Vagina (tissue), 2 donors: ENCODE measurements around the gene ARMH1. TPM values are rescaled to one million over a fixed set of nuclear protein-coding genes. Genes with fewer than 3 reads are reported as not detected.

Source experiments
- DNase-seq, 2 donors: peaks; one replicate each; pipeline ENCODE4 v3.0.0-alpha.2; 2017; ENCODE audit errors: extremely low spot score in 2 of 2
- H3K27ac ChIP-seq: fragments of 200-600 bp; sonication (generic); one replicate; pipeline ENCODE4 v1.5.1; 2019
- H3K27me3 ChIP-seq: fragments of 200-600 bp; sonication (generic); one replicate; pipeline ENCODE4 v1.5.1; 2019
- H3K36me3 ChIP-seq, 2 donors: fragments of 200-600 bp; sonication (generic); one replicate each; pipeline ENCODE4 v1.5.1; 2017 to 2019
- H3K4me1 ChIP-seq: fragments of 200-600 bp; sonication (generic); one replicate; pipeline ENCODE4 v1.5.1; 2019
- H3K4me3 ChIP-seq, 2 donors: fragments of 200-600 bp; sonication (generic); 1 replicate in 1 of 2; 2 replicates in 1 of 2; pipeline ENCODE4 v1.5.1; 2016 to 2019
- H3K9me3 ChIP-seq: fragments of 200-600 bp; sonication (generic); one replicate; pipeline ENCODE4 v1.5.1; 2019
- CTCF ChIP-seq, 3 experiments: fragments of 450-650 bp in 2 of 3; fragments of 200-600 bp in 1 of 3; sonication (generic) in 1 of 3; IDR thresholded peaks; one replicate each; pipeline ENCODE4 v1.5.1; 2017 to 2019; ENCODE audit warnings: antibody characterized with exemption in 3 of 3, mild to moderate bottlenecking in 2 of 3, moderate library complexity in 2 of 3
- POLR2A ChIP-seq, 2 donors: fragments of 450-650 bp; IDR thresholded peaks; one replicate each; pipeline ENCODE4 v1.6.1; 2017; ENCODE audit warnings: antibody characterized with exemption in 2 of 2, mild to moderate bottlenecking in 2 of 2, moderate library complexity in 2 of 2
- POLR2AphosphoS5 ChIP-seq, 2 donors: sonication (generic); formaldehyde crosslinking; IDR thresholded peaks; one replicate each; pipeline ENCODE4 v1.9.0; 2017; ENCODE audit warnings: antibody characterized with exemption in 2 of 2, mild to moderate bottlenecking in 2 of 2, low read depth in 1 of 2; ENCODE audit not compliant: insufficient read depth in 1 of 2
- intact Hi-C: fragments of 100-400 bp; cut with DNase I; formaldehyde crosslinking; loops from one replicate; pipeline ENCODE4 v1.15.1; 2023
- total RNA-seq: library from RNA; depleted of rRNA; stranded (reverse); fragments of >200 nt; gene quantifications from one replicate; pipeline ENCODE4 v1.2.3, GENCODE V29; 2016

ARMH1 gene
- total RNA-seq, 1 donor from 2014 or later: not detected

DNA sequence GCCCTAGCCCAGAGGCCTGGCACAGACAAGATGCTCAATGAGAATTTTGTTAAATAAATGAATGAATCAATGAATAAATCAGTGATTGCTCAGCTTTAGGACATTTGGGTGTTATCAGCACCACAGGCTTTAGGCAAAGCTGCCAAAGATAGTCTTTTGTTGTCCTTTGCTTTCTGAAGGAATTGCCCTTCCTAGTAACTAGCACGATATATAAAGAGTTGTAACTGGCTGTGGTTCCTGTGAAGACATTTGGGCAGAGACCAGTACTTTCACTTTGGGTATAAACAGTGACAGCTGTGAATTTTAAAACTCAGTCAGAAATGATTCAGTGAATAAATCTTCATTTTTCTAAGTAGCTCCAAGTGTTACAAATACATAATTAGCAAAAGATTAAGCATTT, 43.1 kb downstream of the ARMH1 start:
- no peak overlapping the region for H3K27ac ChIP-seq
- no peak for DNase-seq
- H3K36me3 ChIP-seq: no peaks in the 10 kb centered on the region
- intact Hi-C loops: no loop called here
- H3K9me3 ChIP-seq: no peaks in the 10 kb centered on the region
- H3K4me3 ChIP-seq: no peak overlapping the region
- H3K4me1 ChIP-seq: no peaks in the 10 kb centered on the region
- no peak for TF ChIP-seq CTCF (IDR thresholded peaks at IDR 0.05)
- TF ChIP-seq POLR2A (IDR thresholded peaks at IDR 0.05): no peak
- TF ChIP-seq POLR2AphosphoS5 (IDR thresholded peaks at IDR 0.05; ENCODE audit: insufficient read depth in 1 of 2, low read depth in 1 of 2): no peak
- H3K27me3 ChIP-seq: no peaks in the 10 kb centered on the region

GRCh38 chr1:44718091-44718490, 43.6 kb downstream of the ARMH1 start:
- TF ChIP-seq POLR2AphosphoS5 (IDR thresholded peaks at IDR 0.05; ENCODE audit: insufficient read depth in 1 of 2, low read depth in 1 of 2) (no peak), CTCF (IDR thresholded peaks at IDR 0.05) (no peak), POLR2A (IDR thresholded peaks at IDR 0.05) (no peak)
- Histone ChIP-seq H3K27me3 (no peaks in the 10 kb centered on the region), H3K27ac (no peak overlapping the region), H3K36me3 (no peaks in the 10 kb centered on the region), H3K4me1 (no peaks in the 10 kb centered on the region), H3K4me3 (no peak overlapping the region), H3K9me3 (no peaks in the 10 kb centered on the region)
- no peak for DNase-seq
- intact Hi-C loops: no loop called here

- TF ChIP-seq CTCF (IDR thresholded peaks at IDR 0.05): no peak
- TF ChIP-seq POLR2A (IDR thresholded peaks at IDR 0.05): no peak
- TF ChIP-seq POLR2AphosphoS5 (IDR thresholded peaks at IDR 0.05; ENCODE audit: insufficient read depth in 1 of 2, low read depth in 1 of 2): no peak
- Histone ChIP-seq H3K4me1 (no peaks in the 10 kb centered on the region), H3K27ac (no peak overlapping the region), H3K27me3 (no peaks in the 10 kb centered on the region), H3K36me3 (no peaks in the 10 kb centered on the region), H3K9me3 (no peaks in the 10 kb centered on the region), H3K4me3 (no peak overlapping the region)
- intact Hi-C loops: no loop called here
- no peak for DNase-seq
These were observed 44.8 kb downstream of the ARMH1 start for GRCh38 chr1:44719318-44719717.

DNA sequence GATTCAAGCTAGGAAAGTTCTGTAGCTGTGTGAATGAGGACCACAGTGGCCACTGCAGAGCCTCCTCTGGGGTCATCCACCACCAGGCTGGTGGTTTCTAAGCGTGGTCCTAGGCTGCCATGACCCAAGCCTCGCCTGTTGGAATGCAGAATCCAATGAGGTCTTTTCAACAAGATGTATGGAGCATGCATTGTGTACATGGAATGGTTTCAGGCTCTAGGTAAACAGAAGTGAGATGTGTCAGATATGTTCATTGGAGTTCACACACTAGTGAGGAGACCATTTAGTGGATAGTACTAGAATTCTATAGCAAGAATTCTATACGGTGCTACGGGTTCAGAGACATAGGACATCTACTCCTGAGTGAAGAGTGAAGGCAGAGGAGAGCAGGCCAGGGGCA, 45.8 kb downstream of the ARMH1 start:
- Histone ChIP-seq H3K9me3 (no peaks in the 10 kb centered on the region), H3K36me3 (no peaks in the 10 kb centered on the region), H3K27ac (no peak overlapping the region), H3K27me3 (no peaks in the 10 kb centered on the region), H3K4me3 (no peak overlapping the region), H3K4me1 (no peaks in the 10 kb centered on the region)
- intact Hi-C loops: no loop called here
- TF ChIP-seq POLR2AphosphoS5 (IDR thresholded peaks at IDR 0.05; ENCODE audit: insufficient read depth in 1 of 2, low read depth in 1 of 2): no peak
- TF ChIP-seq POLR2A (IDR thresholded peaks at IDR 0.05): no peak
- no peak for TF ChIP-seq CTCF (IDR thresholded peaks at IDR 0.05)
- DNase-seq: no peak

DNA sequence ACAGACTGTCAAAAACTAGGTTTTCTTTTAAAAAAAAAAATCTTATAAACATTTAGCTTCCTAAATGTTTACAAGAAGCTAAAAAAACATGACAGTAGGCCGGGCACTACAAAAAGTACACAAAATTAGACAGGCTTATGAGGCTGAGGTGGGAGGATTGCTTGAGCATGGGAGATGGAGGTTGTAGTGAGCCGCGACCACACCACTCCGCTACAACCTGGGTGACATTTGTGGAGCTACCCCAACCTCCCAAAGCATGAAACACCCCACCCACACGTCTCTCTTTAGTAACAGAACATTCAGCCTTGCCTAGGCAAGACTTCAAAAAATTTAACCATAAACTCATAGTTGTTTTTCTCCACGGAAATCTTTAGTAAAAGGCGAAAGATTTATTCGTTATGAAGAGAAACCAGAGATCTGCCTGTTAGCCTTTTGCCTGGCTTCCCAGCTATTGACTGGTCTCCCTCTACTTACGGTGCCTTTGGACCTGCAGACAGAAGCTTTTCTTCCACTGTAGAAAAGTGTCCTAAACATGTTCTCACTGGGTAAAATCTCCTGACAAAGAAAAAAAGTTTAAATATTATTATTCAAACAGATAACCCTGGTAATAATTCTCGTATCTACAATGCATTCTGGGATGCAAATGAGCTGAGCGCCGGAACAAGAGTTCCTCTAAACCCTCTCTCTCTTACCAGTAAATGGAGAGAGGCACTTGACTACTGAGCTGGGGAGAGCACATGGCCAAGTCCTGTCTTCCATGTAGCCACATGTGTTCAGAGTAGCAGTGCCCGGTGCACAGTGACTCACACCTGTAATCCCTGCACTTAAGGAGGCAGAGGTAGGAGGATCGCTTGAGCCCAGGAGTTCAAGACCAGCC, 47.2 kb downstream of the ARMH1 start:
- peak overlapping the region; percentile 26 for H3K27ac ChIP-seq

More for the DNA sequence above, 47.2 kb downstream of the ARMH1 start:
- intact Hi-C loops: no loop called here
- Histone ChIP-seq H3K9me3 (no peaks in the 10 kb centered on the region), H3K4me1 (no peaks in the 10 kb centered on the region), H3K36me3 (no peaks in the 10 kb centered on the region), H3K27me3 (no peaks in the 10 kb centered on the region), H3K4me3 (no peak overlapping the region)
- peak in 1 of 2 donors; percentile 18 for TF ChIP-seq POLR2AphosphoS5 (IDR thresholded peaks at IDR 0.05; ENCODE audit: insufficient read depth in 1 of 2, low read depth in 1 of 2)
- peak in 1 of 2 donors; percentile 45 for TF ChIP-seq POLR2A (IDR thresholded peaks at IDR 0.05)
- TF ChIP-seq CTCF (IDR thresholded peaks at IDR 0.05): no peak
- no peak for DNase-seq
